Retina (tissue), 1 donor: Measurements from ENCODE around the gene ATP9B.
"Not testable (repeated sequence)": the region's sequence is repeated elsewhere in the genome, so short reads cannot be mapped to it uniquely, and the experiment has no call there.

Source experiments
- DNase-seq: peaks from one replicate; pipeline ENCODE4 v3.0.0-alpha.2; 2016

The ATP9B gene

GRCh38 chr18:79071037-79071436, 1.8 kb downstream of the ATP9B start:
- DNase-seq = no peak

DNA sequence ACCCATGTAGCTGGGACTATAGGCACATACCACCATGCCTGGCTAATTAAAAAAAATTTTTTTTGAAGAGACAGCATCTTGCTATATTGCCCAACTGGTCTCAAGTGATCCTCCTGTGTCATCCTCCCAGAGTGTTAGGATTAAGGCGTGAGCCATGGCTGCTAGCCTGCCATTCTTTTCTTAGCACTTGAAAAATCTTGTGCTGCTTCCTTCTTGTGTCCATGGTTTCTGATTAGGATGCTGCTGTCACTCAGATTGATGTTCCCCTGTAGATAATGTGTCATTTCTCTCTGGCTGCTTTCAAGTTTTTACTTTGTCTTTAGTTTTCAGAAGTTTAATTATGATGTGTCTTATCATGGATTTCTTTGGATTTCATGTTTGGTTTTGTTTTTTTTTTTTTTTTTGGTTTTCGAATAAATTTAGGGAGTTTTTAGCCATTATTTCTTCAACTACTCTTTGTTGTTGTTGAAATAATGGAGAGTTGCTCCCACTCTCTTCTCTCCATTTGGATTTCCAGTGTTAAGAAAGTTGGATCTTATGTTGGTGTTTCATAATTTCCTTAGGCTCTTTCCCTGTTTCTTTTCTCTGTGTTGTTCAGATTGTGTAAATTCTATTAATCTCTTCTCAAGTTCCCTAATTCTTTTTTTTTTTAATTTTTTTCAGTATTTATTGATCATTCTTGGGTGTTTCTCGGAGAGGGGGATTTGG, 2.5 kb downstream of the ATP9B start:
- DNase-seq = no peak

DNA sequence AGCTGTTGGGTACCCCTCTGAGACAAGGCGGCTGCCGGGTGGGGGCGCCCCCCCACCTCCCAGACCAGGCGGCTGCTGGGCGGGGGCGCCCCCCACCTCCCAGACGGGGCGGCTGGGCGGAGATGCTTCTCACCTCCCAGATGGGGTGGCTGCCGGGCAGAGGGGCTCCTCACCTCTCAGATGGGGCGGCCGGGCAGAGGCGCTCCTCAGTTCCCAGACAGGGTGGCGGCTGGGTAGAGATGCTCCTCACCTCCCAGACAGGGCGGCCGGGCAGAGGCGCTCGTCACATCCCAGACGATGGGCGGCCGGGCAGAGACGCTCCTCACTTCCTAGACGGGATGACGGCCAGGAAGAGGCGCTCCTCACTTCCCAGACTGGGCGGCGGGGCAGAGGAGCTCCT, 3.5 kb downstream of the ATP9B start:
- DNase-seq = not testable (repeated sequence)

GRCh38 chr18:79077181-79077580, 8.0 kb downstream of the ATP9B start:
- DNase-seq = no peak

DNA sequence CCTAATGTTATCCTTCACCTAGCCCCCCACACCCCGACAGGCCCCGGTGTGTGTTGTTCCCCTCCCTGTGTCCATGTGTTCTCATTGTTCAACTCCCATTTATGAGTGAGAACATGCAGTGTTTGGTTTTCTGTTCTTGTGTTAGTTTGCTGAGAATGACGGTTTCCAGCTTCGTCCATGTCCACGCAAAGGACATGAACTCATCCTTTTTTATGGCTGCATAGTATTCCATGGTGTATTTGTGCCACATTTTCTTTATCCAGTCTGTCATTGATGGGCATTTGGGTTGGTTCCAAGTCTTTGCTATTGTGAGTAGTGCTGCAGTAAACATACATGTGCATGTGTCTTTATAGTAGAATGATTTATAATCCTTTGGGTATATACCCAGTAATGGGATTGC, 9.6 kb downstream of the ATP9B start:
- DNase-seq = not testable (repeated sequence)

DNA sequence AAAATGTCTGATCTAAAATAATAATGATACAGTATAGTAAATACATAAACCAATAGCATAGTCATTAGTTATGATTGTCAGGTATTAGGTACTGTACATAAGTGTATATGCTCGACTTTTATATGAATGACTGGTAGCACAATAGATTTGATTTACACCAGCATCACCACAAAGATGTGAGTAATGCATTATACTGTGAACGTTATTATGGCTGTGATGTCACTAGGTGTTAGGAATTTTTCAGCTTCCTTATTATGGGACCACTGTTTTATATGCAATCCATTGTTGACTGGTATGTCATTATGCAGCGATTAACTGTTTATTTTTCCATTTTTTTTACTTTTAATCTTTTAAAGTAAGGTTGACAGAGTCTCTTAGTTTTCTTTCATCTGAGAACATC, 23.7 kb downstream of the ATP9B start:
- no peak for DNase-seq

DNA sequence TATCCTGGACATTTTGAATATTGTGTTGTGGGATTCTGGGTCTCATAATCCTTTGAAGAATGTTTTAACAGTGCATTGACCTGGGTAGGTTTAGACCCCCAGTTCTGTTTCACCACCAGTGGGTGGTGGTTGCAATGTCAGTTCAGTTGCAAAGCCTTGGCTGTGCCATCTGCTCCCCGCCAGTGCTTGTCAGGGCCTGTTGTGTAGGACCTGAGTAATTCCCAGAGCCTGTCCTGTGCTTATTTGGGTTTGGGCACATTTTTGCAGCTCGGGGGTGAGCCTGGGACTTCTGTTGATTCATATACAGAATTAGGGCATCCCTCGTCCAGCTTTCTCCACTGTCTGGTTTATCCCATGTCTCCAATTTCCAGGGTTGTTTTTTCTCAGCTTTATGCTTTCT, 24.8 kb downstream of the ATP9B start:
- DNase-seq = no peak

GRCh38 chr18:79095216-79095615, 26.0 kb downstream of the ATP9B start:
- no peak for DNase-seq

GRCh38 chr18:79100944-79101343, 31.8 kb downstream of the ATP9B start:
- no peak for DNase-seq

- DNase-seq = no peak
Observed at GRCh38 chr18:79102886-79103285, 33.7 kb downstream of the ATP9B start.

- DNase-seq = no peak
Observed at GRCh38 chr18:79104137-79104536, 34.9 kb downstream of the ATP9B start.

DNA sequence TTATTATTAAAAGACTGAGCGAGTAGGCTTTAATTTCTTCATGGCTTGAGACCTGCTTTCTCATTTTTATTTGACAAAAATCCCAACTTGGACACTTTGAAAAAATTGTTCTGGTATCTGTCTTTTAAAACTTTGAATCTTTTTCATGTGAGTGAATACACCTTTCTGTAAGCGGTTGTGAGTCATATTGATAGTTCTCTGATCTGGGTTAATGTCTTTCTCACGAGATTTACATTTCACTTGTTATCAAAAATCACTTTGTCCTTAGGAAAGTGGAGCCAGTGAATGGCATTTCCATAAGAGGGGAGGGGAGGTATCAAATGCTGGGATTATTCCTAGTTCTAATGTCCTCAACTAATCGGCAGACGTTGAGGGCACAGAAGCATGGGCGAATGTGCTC, 36.3 kb downstream of the ATP9B start:
- DNase-seq = no peak

- no peak for DNase-seq
Observed at GRCh38 chr18:79106084-79106483, 36.9 kb downstream of the ATP9B start.

GRCh38 chr18:79107886-79108285, 38.7 kb downstream of the ATP9B start:
- no peak for DNase-seq

DNA sequence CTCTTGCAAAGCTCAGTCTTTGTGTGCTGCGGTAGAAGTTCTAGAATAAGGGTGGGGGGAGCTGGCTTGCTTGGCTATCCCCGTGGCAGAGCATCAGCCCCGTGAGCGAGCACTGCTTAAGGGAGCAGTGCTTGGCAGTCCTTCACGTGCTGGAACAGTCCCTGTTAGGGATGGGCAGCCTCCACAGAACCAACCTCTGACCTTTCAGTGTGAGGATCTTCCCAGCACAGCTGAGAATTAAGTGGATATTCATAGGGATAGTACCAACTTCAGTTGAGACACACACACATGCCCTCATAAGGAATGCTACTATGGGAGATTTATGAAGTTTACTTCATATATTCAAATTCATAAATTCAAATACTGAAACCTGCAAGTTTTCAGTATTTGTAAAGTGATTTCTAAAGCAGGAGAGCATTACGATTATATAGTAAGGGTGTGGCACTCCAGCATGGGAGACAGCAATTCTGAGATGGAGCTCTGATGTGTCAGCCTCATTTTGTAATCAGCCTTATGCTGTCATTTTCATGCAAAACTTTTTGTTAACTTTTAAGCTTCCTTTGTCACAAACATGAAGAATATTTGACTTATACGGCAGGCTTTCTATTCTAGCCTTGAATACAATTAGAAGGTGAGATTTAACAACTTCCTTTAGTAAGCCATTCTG, 39.5 kb downstream of the ATP9B start:
- DNase-seq = no peak

DNA sequence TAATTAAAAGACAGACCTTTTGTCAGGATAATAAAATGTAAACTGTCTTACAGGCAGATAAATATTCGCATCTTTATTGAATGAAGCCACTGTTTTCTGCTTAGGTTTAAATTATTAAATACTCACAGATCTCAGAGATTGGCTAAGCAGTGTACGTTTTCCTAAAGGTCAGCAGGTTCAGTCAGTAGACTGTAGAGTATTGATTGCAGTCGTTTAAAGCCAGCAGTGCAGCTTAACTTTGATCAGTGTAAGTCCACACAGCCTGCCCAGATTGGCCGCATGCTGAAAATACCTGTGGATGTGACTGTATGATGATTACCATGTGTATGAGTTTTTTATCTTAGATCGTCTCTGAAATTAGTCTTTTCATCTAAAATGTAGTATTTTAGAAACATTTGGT, 42.3 kb downstream of the ATP9B start:
- no peak for DNase-seq

GRCh38 chr18:79117385-79117784, 48.2 kb downstream of the ATP9B start:
- DNase-seq = no peak

DNA sequence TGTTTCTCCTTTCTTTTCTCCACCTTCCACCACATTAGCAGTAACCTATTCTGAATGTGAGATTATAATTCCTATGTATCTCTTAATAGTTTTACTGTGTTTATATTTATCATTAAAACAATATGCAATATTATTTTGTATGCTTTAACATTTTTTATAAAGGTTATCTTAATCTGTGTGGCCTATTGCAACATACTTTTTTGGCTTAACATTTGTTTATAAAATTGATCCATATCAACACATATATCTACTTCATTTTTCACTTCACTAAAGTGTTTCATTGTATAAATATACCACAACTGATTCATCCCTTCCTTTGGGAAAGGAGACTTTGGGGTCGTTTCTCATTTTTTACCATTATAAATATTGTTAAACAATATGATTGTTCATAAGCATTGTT, 48.6 kb downstream of the ATP9B start:
- DNase-seq = no peak

- DNase-seq = no peak
Observed at GRCh38 chr18:79118797-79119196, 49.6 kb downstream of the ATP9B start.

DNA sequence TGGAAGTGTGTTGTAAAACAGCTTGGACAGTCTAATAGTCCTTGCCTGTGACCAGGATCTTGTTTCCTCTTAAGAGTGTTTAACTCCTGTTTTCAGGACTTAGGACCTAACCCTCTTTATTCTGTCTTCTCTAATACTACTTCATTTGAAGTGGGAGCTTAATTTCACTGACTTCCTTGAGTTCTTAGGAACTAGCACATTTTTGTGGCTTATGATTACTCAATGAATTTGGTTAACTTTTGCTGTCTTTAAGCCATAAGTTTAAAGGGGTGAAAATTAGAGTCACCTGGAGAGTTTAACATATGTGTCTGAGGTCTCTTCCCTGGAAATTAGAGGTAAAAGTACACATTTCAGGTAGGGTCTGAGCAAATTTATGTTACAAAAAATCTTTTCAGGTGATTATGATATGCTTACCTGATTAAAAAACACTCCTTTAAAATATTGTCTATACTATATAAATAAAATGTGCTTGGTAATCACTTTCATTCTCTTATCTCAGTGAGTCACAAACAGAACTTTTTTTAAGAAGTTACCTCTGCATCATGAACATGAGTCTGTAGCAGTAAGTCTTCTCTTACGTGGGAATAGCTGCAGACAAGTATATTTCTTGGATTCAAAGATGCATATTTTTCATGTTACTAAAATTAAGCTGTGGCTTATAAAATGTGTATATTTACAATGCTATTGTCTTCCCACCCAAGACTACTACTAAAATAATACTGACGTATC, 52.7 kb downstream of the ATP9B start:
- DNase-seq = no peak

DNA sequence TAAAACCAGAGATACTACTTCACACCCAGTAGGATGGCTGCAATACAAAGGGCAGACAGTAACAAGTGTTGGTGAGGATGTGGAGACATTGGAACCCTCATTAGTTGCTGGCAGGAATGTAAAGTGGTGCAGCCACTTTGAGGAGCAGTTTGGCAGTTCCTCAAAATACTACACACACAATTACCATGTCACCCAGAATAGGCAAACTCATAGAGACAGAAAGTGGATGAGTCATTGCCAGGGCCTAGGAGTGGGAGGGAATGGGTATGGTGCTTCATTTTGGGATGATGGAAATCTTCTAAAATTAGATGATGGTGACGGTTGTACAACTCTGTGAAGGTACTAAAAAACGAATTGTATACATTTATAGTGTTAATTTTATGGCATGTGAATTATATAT, 54.8 kb downstream of the ATP9B start:
- DNase-seq = no peak

- DNase-seq = no peak
Observed at GRCh38 chr18:79129120-79129519, 59.9 kb downstream of the ATP9B start.

- DNase-seq = no peak
Observed at GRCh38 chr18:79133724-79134123, 64.5 kb downstream of the ATP9B start.

GRCh38 chr18:79135924-79136323, 66.7 kb downstream of the ATP9B start:
- no peak for DNase-seq
